LNCaP clone FGC (cell line): Measurements from ENCODE around the gene PRDX3.

ENCODE experiments used
- DNase-seq: peaks from one replicate; pipeline ENCODE4 v3.0.0-alpha.2; 2011; ENCODE audit warnings: low read depth
- H3K4me3 ChIP-seq: 2 replicates; pipeline ENCODE4 v1.5.1; 2011; ENCODE audit warnings: mild to moderate bottlenecking, low read depth, low read length, control low read depth
- TF ChIP-seq, protein P1 (sequence below): IDR thresholded peaks from 2 replicates; pipeline ENCODE4 v1.5.1; 2012; ENCODE audit warnings: mild to moderate bottlenecking; ENCODE audit not compliant: control insufficient read depth, insufficient read depth; ENCODE audit errors: extremely low read depth

Gene PRDX3

DNA sequence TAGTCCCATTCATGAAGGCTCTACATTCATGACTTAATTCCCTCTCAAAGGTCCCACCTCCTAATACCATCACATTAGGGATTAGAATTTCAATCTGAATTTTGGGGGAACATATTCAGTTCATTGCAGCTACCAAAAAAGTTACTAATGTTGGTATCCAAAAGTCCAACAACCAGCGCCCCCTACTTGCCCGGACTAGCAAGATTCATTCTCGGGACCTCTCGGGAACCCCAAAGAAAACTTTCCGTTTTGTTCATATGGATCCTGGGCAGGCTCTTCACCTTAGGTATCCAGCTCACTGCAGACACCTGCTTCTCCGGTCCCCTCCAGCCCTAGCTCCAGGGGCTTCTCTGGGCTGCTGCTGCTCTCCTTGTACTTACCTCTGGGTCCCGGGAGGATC is 19.8 kb upstream of the PRDX3 start:
- H3K4me3 ChIP-seq: no peak overlapping the region
- TF ChIP-seq, protein P1, sequence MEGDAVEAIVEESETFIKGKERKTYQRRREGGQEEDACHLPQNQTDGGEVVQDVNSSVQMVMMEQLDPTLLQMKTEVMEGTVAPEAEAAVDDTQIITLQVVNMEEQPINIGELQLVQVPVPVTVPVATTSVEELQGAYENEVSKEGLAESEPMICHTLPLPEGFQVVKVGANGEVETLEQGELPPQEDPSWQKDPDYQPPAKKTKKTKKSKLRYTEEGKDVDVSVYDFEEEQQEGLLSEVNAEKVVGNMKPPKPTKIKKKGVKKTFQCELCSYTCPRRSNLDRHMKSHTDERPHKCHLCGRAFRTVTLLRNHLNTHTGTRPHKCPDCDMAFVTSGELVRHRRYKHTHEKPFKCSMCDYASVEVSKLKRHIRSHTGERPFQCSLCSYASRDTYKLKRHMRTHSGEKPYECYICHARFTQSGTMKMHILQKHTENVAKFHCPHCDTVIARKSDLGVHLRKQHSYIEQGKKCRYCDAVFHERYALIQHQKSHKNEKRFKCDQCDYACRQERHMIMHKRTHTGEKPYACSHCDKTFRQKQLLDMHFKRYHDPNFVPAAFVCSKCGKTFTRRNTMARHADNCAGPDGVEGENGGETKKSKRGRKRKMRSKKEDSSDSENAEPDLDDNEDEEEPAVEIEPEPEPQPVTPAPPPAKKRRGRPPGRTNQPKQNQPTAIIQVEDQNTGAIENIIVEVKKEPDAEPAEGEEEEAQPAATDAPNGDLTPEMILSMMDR: no peak
- DNase-seq: no peak

DNA sequence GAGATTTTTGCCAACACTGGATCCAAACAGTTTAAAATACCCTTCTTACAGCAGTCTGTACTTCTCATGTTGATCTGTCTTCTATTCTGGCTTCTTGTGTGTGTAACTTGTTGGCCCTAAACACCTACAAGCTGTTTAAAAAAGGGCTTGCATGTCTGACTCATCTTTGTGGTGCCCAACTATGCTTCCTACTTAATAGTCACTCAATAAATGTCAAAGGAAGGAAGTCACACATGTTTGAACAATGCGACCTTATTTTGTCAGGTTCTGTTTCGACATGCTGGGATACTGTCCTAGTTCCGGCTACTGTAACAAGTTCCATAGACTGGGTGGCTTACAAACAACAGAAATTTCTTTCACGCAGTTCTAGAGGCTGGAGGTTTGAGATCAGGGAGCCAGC is 19.3 kb upstream of the PRDX3 start:
- no peak overlapping the region for H3K4me3 ChIP-seq
- DNase-seq: no peak
- TF ChIP-seq, protein P1: no peak

DNA sequence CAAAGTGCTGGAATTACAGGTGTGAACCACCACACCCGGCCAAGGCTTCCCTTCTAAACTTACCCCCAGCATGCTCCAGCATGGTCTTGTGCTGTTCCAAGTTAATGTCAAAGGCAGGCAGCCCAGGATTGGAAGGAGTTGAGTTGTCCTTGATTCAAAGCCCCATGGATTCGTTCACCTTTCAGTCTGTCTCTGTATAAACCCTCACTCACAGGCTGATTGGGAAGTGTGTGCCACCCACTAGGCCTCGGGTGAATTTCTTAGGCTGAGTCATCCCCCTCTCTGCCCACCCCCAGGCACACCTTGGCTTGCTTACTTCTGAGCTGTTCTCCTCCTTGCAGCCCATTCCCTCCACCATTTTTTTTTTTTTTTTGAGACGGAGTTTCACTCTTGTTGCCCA is 13.3 kb upstream of the PRDX3 start:
- TF ChIP-seq, protein P1: no peak
- DNase-seq: no peak
- H3K4me3 ChIP-seq: no peak overlapping the region

DNA sequence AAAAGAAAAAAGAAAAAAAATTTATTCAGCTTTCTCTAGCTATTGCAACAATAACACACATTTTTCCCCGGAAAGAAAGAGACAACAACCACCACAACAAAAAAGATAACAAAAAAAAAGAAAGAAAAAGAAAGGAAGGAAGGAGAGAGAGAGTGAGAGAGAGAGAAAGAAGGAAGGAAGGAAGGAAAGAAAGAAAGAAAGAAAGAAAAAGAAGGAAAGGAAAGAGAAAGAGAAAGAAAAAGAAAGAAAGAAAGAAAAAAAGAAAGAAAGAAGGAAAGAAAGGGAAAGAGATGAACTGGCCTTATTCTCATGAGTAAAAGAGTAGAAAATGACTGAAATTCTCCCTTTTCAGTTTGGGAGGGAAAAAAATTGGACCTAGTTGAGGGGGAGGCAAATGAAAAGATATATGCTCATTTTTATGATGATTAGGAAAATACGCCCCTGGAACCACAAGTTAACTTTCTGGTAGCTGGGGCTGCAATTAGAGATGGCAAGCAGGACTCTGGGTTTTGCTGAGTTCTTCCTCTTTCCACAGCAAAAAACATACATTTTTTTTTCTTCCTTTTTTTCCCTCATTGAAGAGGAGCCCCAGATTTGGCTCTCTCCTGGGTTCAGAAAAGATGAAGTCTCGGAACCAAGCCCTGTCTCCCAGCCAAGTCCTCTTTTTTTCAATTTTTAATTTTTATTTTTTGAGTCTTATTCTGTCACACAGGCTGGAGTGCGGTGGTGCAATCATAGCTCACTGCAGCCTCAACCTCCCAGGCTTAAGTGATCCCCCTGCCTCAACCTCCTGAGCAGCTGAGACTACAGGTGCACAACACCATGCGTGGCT is 12.6 kb upstream of the PRDX3 start:
- DNase-seq: no peak
- TF ChIP-seq, protein P1: no peak
- H3K4me3 ChIP-seq: no peak overlapping the region

DNA sequence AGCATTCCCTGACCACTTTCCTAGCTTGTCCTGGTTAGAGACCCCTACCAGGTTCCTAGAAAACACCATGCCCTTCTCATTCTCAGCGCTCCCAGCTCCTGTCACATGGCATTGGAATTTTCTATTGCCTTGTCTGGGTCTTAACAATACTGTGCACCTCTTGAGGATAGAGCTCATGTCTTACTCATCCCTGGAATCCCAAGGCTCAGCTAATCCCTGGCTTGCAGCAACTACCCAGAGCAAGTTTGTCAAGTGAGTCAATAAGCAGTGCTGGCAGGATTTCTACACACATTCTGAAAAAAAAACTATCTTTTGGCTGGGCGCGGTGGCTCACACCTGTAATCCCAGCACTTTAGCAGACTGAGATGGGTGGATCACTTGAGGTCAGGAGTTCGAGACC is 11.7 kb upstream of the PRDX3 start:
- TF ChIP-seq, protein P1: no peak
- no peak overlapping the region for H3K4me3 ChIP-seq
- no peak for DNase-seq

DNA sequence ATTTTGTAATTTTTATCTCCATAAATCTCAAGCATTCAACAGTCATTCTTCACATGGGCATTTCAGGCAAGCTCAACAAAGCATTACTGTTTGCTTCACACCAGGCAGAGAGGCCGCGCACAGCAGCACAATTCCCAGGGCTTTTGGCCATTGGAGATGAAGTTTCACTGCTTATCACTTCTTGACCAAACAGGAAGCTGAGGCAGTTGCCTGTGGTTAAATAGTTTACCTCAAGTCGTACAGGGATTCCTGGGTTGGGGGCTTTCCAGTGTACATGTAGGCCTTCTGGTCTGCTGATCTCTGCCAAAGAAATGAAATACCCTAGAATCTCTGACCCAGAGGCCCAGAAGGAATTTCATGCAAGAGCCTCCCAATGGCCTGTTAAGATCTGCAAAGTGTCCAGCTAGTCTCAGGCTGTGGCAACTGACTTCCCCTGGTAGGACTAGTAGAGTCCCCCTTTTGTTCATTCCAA is 11.2 kb upstream of the PRDX3 start:
- TF ChIP-seq, protein P1: no peak
- H3K4me3 ChIP-seq: no peak overlapping the region
- DNase-seq: no peak
